Adrenal gland (tissue), 5 donors: ENCODE data around the gene ENC1.

Experiments
- CTCF ChIP-seq, 6 experiments: fragments of 450-650 bp in 4 of 6; fragments of 200-600 bp in 2 of 6; sonication (generic) in 1 of 6; IDR thresholded peaks; 1 replicate in 5 of 6; 2 replicates in 1 of 6; pipeline versions ENCODE4 v1.5.1 to v1.8.0; 2016 to 2021; ENCODE audit warnings: antibody characterized with exemption in 6 of 6, mild to moderate bottlenecking in 2 of 6, moderate library complexity in 1 of 6
- POLR2A ChIP-seq, 2 donors: fragments of 450-650 bp; IDR thresholded peaks; one replicate each; pipeline ENCODE4 v1.6.1; 2017; ENCODE audit warnings: antibody characterized with exemption in 2 of 2, mild to moderate bottlenecking in 2 of 2, moderate library complexity in 1 of 2
- donor health status: DM: no; HTN: no; CAD: no.

- no peak for TF ChIP-seq CTCF (IDR thresholded peaks at IDR 0.05)
- no peak for TF ChIP-seq POLR2A (IDR thresholded peaks at IDR 0.05)
These were observed 24.0 kb upstream of the ENC1 start for GRCh38 chr5:74664551-74664950.
